Naive thymus-derived CD4-positive, alpha-beta T cell (primary cell): ENCODE results near the gene HLA-DRB1. TPM values are rescaled to one million over a fixed set of nuclear protein-coding genes. Genes with fewer than 3 reads are reported as not detected.
A peak's percentile ranks its signal among the peaks of the same experiment; 100 is the strongest.

ENCODE experiments used
- ATAC-seq: fragments of 150-1000 bp; cut with Tn5 transposase; 2 replicates; pipeline ENCODE4 v1.10.0; 2021; ENCODE audit warnings: mild to moderate bottlenecking, moderate library complexity
- CTCF ChIA-PET: fragments of 350-600 bp; sonication (Branson Sonifier 250); formaldehyde crosslinking; loops from one replicate; lab custom pipeline; 2021; ENCODE audit warnings: antibody characterized with exemption; lab: Charles Lee
- POLR2A ChIA-PET: fragments of 350-600 bp; sonication (Branson Sonifier 250); formaldehyde crosslinking; loops from one replicate; lab custom pipeline; 2021; ENCODE audit warnings: antibody characterized with exemption, inconsistent platforms; lab: Charles Lee
- DNase-seq, 9 donors: peaks; one replicate each; pipeline versions ENCODE4 v3.0.0 to v3.0.0-alpha.2; 2020 to 2022; ENCODE audit warnings: mixed read lengths in 1 of 9
- H3K27ac ChIP-seq: one replicate; pipeline ENCODE4 v1.7.0; 2013; ENCODE audit warnings: mild to moderate bottlenecking, low read depth, low read length, moderate library complexity
- H3K27me3 ChIP-seq, 2 donors: one replicate each; pipeline ENCODE4 v1.7.0; 2013; ENCODE audit warnings: low read length in 2 of 2, mild to moderate bottlenecking in 2 of 2, moderate library complexity in 2 of 2; ENCODE audit not compliant: control insufficient read depth in 2 of 2, insufficient read depth in 2 of 2
- H3K36me3 ChIP-seq, 3 experiments: 1 replicate in 2 of 3; 2 replicates in 1 of 3; pipeline ENCODE4 v1.7.0; 2013; ENCODE audit warnings: low read length in 3 of 3, mild to moderate bottlenecking in 3 of 3, moderate library complexity in 1 of 3; ENCODE audit not compliant: insufficient read depth in 3 of 3, control insufficient read depth in 2 of 3
- H3K4me1 ChIP-seq, 2 donors: one replicate each; pipeline ENCODE4 v1.7.0; 2013; ENCODE audit warnings: low read length in 2 of 2, mild to moderate bottlenecking in 2 of 2, moderate library complexity in 1 of 2; ENCODE audit not compliant: control insufficient read depth in 2 of 2, insufficient read depth in 2 of 2
- H3K4me3 ChIP-seq: 2 replicates; pipeline ENCODE4 v1.7.0; 2013; ENCODE audit warnings: mild to moderate bottlenecking, low read length
- H3K9me3 ChIP-seq, 3 experiments: 1 replicate in 2 of 3; 2 replicates in 1 of 3; pipeline ENCODE4 v1.7.0; 2013; ENCODE audit warnings: low read length in 3 of 3; ENCODE audit not compliant: control insufficient read depth in 2 of 3
- H3K27ac Mint-ChIP-seq, 9 donors: one replicate each; pipeline ENCODE4 v1.8.0; 2020 to 2022; ENCODE audit warnings: mixed read lengths in 9 of 9, mild to moderate bottlenecking in 8 of 9, moderate library complexity in 5 of 9, inconsistent platforms in 2 of 9
- H3K27me3 Mint-ChIP-seq, 5 donors: one replicate each; pipeline ENCODE4 v1.8.0; 2021 to 2022; ENCODE audit warnings: mixed read lengths in 5 of 5, mild to moderate bottlenecking in 1 of 5
- H3K36me3 Mint-ChIP-seq, 5 donors: one replicate each; pipeline ENCODE4 v1.8.0; 2020 to 2022; ENCODE audit warnings: mixed read lengths in 5 of 5, mild to moderate bottlenecking in 3 of 5, inconsistent platforms in 1 of 5
- H3K4me1 Mint-ChIP-seq, 7 donors: one replicate each; pipeline ENCODE4 v1.8.0; 2020 to 2022; ENCODE audit warnings: mixed read lengths in 7 of 7, mild to moderate bottlenecking in 3 of 7, inconsistent platforms in 1 of 7
- H3K4me3 Mint-ChIP-seq, 10 donors: one replicate each; pipeline ENCODE4 v1.8.0; 2020 to 2022; ENCODE audit warnings: mild to moderate bottlenecking in 10 of 10, mixed read lengths in 10 of 10, moderate library complexity in 6 of 10, inconsistent platforms in 2 of 10
- H3K9me3 Mint-ChIP-seq, 11 donors: one replicate each; pipeline ENCODE4 v1.8.0; 2020 to 2022; ENCODE audit warnings: mixed read lengths in 11 of 11, mild to moderate bottlenecking in 4 of 11, inconsistent platforms in 1 of 11, moderate library complexity in 1 of 11
- intact Hi-C, 2 donors: fragments of 100-400 bp; cut with micrococcal nuclease; formaldehyde crosslinking; loops; one replicate each; pipeline ENCODE4 v1.15.1; 2023
- polyA plus RNA-seq, 2 donors: library from polyadenylated mRNA; unstranded; fragments of 300-500 nt; fragmentation: Illumina TruSeq; gene quantifications; one replicate each; pipeline ENCODE4 v1.2.3, GENCODE V29; 2021
- total RNA-seq, 6 experiments: library from RNA in 5 of 6; stranded (reverse) in 5 of 6; gene quantifications; 1 replicate in 5 of 6; 2 replicates in 1 of 6; pipeline ENCODE4 v1.2.3 and lab custom pipeline; 2021 to 2026

The HLA-DRB1 gene
- total and polyA plus RNA-seq, 7 experiments from 2014 or later, result 3.1 to 229 (median 18.4) TPM

- Histone ChIP-seq H3K27ac (no peak overlapping the region), H3K4me1 (peaks cover 0 to 6% of the 10 kb centered on the region in 2 donors), H3K9me3 (no peaks in the 10 kb centered on the region), H3K36me3 (no peaks in the 10 kb centered on the region), H3K4me3 (no peak overlapping the region), H3K27me3 (no peaks in the 10 kb centered on the region)
- H3K4me3 Mint-ChIP-seq, result no peak overlapping the region
- POLR2A ChIA-PET, result no interaction called here
- peaks cover 0 to 9% (median 0%) of the 10 kb centered on the region in 5 donors for H3K36me3 Mint-ChIP-seq
- H3K9me3 Mint-ChIP-seq, result peaks cover 0 to 2% (median 0%) of the 10 kb centered on the region in 11 donors
- intact Hi-C loops, result loop anchor here in 1 of 2 donors (1.0 kb wide), 1 partner anchor 12 kb away; no protein-coding TSS in a partner anchor
- CTCF ChIA-PET, result no interaction called here
- H3K4me1 Mint-ChIP-seq, result peaks cover 0 to 11% (median under 1%) of the 10 kb centered on the region in 7 donors
- H3K27me3 Mint-ChIP-seq, result peaks cover 0 to 10% (median 0%) of the 10 kb centered on the region in 5 donors
- ATAC-seq (no peak), DNase-seq (no peak)
- H3K27ac Mint-ChIP-seq, result peak overlapping the region in 1 of 9 donors; percentile 51
These were observed 21.1 kb upstream of the HLA-DRB1 start for GRCh38 chr6:32610682-32611296.

DNA sequence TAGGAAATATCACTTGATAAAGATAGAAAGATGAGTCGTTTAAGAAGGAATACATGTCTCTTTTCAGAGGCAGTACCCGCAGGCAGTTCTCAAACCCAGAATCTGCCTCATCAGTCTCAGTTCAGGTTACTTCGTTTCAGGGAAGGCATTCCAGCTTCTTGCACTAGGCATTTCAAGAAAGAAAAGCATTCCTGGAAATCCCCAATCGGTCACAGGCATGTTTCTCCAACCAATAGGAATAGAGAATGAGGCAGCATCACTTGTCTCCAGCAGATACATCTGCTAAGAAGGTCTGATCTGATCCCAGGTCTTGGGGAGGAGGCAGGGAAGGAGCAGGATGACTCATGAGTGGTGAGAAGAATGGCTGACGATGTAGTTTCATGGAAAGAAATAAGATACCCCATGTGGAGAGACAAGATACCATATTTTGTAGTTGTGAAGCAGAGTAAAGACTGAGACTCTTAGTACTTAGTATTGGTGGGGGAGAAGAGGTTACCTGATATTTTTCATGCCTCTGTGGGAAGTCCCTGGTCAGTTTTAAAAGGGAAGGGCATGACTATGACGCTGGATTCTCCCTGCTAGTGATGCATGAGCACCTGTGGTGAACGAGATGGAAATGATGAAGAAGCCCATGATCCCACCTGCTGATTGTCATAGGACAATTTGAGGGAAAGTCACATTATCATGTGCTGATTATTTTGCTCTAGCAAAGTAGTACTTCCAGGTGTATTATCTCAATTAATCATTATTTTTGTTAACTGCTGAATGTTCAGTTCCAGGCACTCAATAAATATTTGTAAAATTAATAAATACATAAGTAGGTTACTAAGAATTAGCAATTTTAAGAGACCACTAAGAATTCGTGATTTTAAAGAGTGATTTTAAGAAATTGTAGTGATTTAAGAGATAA, 20.3 kb upstream of the HLA-DRB1 start:
- Histone ChIP-seq H3K36me3 (no peaks in the 10 kb centered on the region), H3K27me3 (no peaks in the 10 kb centered on the region), H3K27ac (peak overlapping the region; percentile 65), H3K9me3 (no peaks in the 10 kb centered on the region), H3K4me3 (peak overlapping the region; percentile 16), H3K4me1 (peaks cover 0 to 6% of the 10 kb centered on the region in 2 donors)
- ATAC-seq, result peak; percentile 96
- Mint-ChIP-seq H3K27me3 (peaks cover 0 to 12% (median 0%) of the 10 kb centered on the region in 5 donors), H3K27ac (no peak overlapping the region), H3K4me3 (no peak overlapping the region), H3K9me3 (peaks cover 0 to 2% (median 0%) of the 10 kb centered on the region in 11 donors), H3K4me1 (peaks cover 0 to 13% (median 4%) of the 10 kb centered on the region in 7 donors), H3K36me3 (peaks cover 0 to 5% (median 0%) of the 10 kb centered on the region in 5 donors)
- ChIA-PET CTCF (no interaction called here), POLR2A (interaction anchor here (1.0 kb wide), 1 partner anchor 11 kb away, joined by 3 read pairs; no protein-coding TSS in a partner anchor)
- peak in 8 of 9 donors; percentile 36 to 66 (median 55) for DNase-seq
- intact Hi-C loops, result loop anchor here (1.0 to 5.0 kb wide), 2 partner anchors 12 to 57 kb away; partner anchors contain the start of gene HLA-DQB1 (in 1 of the 2)

- DNase-seq (no peak), ATAC-seq (no peak)
- Mint-ChIP-seq H3K27me3 (peaks cover 0 to 12% (median 0%) of the 10 kb centered on the region in 5 donors), H3K4me3 (peak overlapping the region in 2 of 10 donors; percentile 7 to 49), H3K36me3 (peaks cover 0 to 5% (median 0%) of the 10 kb centered on the region in 5 donors), H3K9me3 (peaks cover 0 to 2% (median 0%) of the 10 kb centered on the region in 11 donors), H3K27ac (no peak overlapping the region), H3K4me1 (peaks cover 2 to 19% (median 9%) of the 10 kb centered on the region in 7 donors)
- H3K4me3 ChIP-seq, result no peak overlapping the region
- POLR2A ChIA-PET, result interaction anchor here (1.0 kb wide), 1 partner anchor 12 kb away, joined by 3 read pairs; no protein-coding TSS in a partner anchor
- peaks cover 0 to 6% of the 10 kb centered on the region in 2 donors for H3K4me1 ChIP-seq
- H3K36me3 ChIP-seq, result no peaks in the 10 kb centered on the region
- intact Hi-C loops, result loop anchor here in 1 of 2 donors (5.0 kb wide), 1 partner anchor 58 kb away; the partner anchor contains the start of gene HLA-DQB1
- H3K27ac ChIP-seq, result peak overlapping the region; percentile 65
- CTCF ChIA-PET, result no interaction called here
- no peaks in the 10 kb centered on the region for H3K27me3 ChIP-seq
- H3K9me3 ChIP-seq, result no peaks in the 10 kb centered on the region
These were observed 19.7 kb upstream of the HLA-DRB1 start for GRCh38 chr6:32609391-32609730.

GRCh38 chr6:32608362-32608761, 18.7 kb upstream of the HLA-DRB1 start:
- CTCF ChIA-PET, result no interaction called here
- H3K27ac Mint-ChIP-seq, result peak overlapping the region in 3 of 9 donors; percentile 9 to 53 (median 32)
- intact Hi-C loops, result loop anchor here in 1 of 2 donors (5.0 kb wide), 1 partner anchor 59 kb away; the partner anchor contains the start of gene HLA-DQB1

GRCh38 chr6:32607988-32608298, 18.3 kb upstream of the HLA-DRB1 start:
- Histone ChIP-seq H3K36me3 (no peaks in the 10 kb centered on the region), H3K27ac (no peak overlapping the region), H3K4me1 (peaks cover 0 to 6% of the 10 kb centered on the region in 2 donors), H3K9me3 (no peaks in the 10 kb centered on the region), H3K4me3 (no peak overlapping the region), H3K27me3 (no peaks in the 10 kb centered on the region)
- H3K36me3 Mint-ChIP-seq, result peaks cover 0 to 6% (median 4%) of the 10 kb centered on the region in 5 donors
- CTCF ChIA-PET, result no interaction called here
- intact Hi-C loops, result loop anchor here in 1 of 2 donors (5.0 kb wide), 1 partner anchor 59 kb away; the partner anchor contains the start of gene HLA-DQB1
- peaks cover 0 to 12% (median 0%) of the 10 kb centered on the region in 5 donors for H3K27me3 Mint-ChIP-seq
- ATAC-seq (no peak), DNase-seq (no peak)
- POLR2A ChIA-PET, result no interaction called here
- H3K27ac Mint-ChIP-seq, result peak overlapping the region in 2 of 9 donors; percentile 53 to 82
- peaks cover 12 to 27% (median 21%) of the 10 kb centered on the region in 7 donors for H3K4me1 Mint-ChIP-seq
- H3K9me3 Mint-ChIP-seq, result peaks cover 0 to 10% (median 4%) of the 10 kb centered on the region in 11 donors
- no peak overlapping the region for H3K4me3 Mint-ChIP-seq

More at GRCh38 chr6:32608362-32608761, 18.7 kb upstream of the HLA-DRB1 start:
- peaks cover 0 to 6% (median 1%) of the 10 kb centered on the region in 11 donors for H3K9me3 Mint-ChIP-seq
- H3K4me1 ChIP-seq, result peaks cover 0 to 6% of the 10 kb centered on the region in 2 donors
- no peaks in the 10 kb centered on the region for H3K9me3 ChIP-seq
- no peak overlapping the region for H3K4me3 Mint-ChIP-seq
- ATAC-seq (no peak), DNase-seq (no peak)
- peaks cover 0 to 6% (median 4%) of the 10 kb centered on the region in 5 donors for H3K36me3 Mint-ChIP-seq
- H3K36me3 ChIP-seq, result no peaks in the 10 kb centered on the region
- peaks cover 10 to 25% (median 17%) of the 10 kb centered on the region in 7 donors for H3K4me1 Mint-ChIP-seq
- no peak overlapping the region for H3K4me3 ChIP-seq
- no peaks in the 10 kb centered on the region for H3K27me3 ChIP-seq
- POLR2A ChIA-PET, result no interaction called here
- no peak overlapping the region for H3K27ac ChIP-seq
- H3K27me3 Mint-ChIP-seq, result peaks cover 0 to 12% (median 0%) of the 10 kb centered on the region in 5 donors
